22Rv1 (cell line): Measurements from ENCODE around the gene F8A3.

Source experiments
- H3K27ac ChIP-seq: fragments of 450-650 bp; 2 replicates; pipeline ENCODE4 v1.5.1; 2017
- ZFX ChIP-seq: fragments of 450-650 bp; IDR thresholded peaks from 2 replicates; pipeline ENCODE4 v1.6.1; 2017; ENCODE audit warnings: antibody characterized with exemption, borderline replicate concordance
- TF ChIP-seq, protein P1 (sequence below): fragments of 450-650 bp; IDR thresholded peaks from 2 replicates; pipeline ENCODE4 v1.5.1; 2017; ENCODE audit warnings: mild to moderate bottlenecking

Gene F8A3

DNA sequence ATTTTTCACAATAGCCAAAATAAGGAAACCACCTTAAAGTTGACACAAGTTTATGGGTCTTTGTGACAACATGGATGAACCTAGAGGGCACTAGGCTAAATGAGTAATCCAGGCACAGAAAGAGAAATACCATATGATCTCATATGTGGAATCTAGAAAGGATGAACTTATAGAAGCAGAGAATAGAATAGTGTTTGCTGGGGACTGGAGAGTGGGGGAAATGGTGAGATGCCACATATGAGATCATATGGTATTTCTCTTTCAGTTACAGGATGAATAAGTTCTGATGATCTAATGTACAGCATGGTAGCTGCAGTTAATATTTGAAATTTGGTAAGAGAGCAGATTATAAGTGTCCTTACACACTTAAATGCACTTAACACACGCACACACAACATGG, 40.7 kb downstream of the F8A3 start:
- no peak overlapping the region for H3K27ac ChIP-seq
- no peak for TF ChIP-seq ZFX
- TF ChIP-seq, protein P1, sequence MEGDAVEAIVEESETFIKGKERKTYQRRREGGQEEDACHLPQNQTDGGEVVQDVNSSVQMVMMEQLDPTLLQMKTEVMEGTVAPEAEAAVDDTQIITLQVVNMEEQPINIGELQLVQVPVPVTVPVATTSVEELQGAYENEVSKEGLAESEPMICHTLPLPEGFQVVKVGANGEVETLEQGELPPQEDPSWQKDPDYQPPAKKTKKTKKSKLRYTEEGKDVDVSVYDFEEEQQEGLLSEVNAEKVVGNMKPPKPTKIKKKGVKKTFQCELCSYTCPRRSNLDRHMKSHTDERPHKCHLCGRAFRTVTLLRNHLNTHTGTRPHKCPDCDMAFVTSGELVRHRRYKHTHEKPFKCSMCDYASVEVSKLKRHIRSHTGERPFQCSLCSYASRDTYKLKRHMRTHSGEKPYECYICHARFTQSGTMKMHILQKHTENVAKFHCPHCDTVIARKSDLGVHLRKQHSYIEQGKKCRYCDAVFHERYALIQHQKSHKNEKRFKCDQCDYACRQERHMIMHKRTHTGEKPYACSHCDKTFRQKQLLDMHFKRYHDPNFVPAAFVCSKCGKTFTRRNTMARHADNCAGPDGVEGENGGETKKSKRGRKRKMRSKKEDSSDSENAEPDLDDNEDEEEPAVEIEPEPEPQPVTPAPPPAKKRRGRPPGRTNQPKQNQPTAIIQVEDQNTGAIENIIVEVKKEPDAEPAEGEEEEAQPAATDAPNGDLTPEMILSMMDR: no peak
